ENCODE results near the gene TFDP2.

The TFDP2 gene

GRCh38 chr3:142175478-142175877 lies 26.1 kb upstream of the TFDP2 start:
- no peaks in the 10 kb centered on the region for H3K4me1 ChIP-seq (ENCODE audit: control insufficient read depth, low read length)
- no peak overlapping the region for H3K4me2 ChIP-seq (ENCODE audit: low read length)
- no peaks in the 10 kb centered on the region for H4K20me1 ChIP-seq (ENCODE audit: control insufficient read depth, insufficient read depth, low read depth, low read length)
- H3K4me3 ChIP-seq (ENCODE audit: low read length): no peak overlapping the region
- H3K27me3 ChIP-seq (ENCODE audit: control insufficient read depth, low read length): no peaks in the 10 kb centered on the region
- peaks cover 12% of the 10 kb centered on the region for H3K36me3 ChIP-seq (ENCODE audit: control insufficient read depth, low read length)
- no peaks in the 10 kb centered on the region for H3K9me3 ChIP-seq (ENCODE audit: control insufficient read depth, insufficient read depth, low read length)
- no peaks in the 10 kb centered on the region for H3K79me2 ChIP-seq (ENCODE audit: control insufficient read depth, low read length)
- 0 out of 2 replicates have a peak, but pooled peaks cover 2% of the 10 kb centered on the region for H3F3A ChIP-seq (ENCODE audit: control insufficient read depth, insufficient read depth)
- TF ChIP-seq EZH2phosphoT487 (IDR thresholded peaks at IDR 0.05; ENCODE audit: borderline replicate concordance, low read length): no peak
- no peak for TF ChIP-seq CTCF (IDR thresholded peaks at IDR 0.05; ENCODE audit: low read depth, low read length, poor library complexity, severe bottlenecking)
- H3K27ac ChIP-seq (ENCODE audit: low read depth, low read length): no peak overlapping the region
- H3K9me2 ChIP-seq (replicated peaks; ENCODE audit: control insufficient read depth, low read length): no peaks in the 10 kb centered on the region

DNA sequence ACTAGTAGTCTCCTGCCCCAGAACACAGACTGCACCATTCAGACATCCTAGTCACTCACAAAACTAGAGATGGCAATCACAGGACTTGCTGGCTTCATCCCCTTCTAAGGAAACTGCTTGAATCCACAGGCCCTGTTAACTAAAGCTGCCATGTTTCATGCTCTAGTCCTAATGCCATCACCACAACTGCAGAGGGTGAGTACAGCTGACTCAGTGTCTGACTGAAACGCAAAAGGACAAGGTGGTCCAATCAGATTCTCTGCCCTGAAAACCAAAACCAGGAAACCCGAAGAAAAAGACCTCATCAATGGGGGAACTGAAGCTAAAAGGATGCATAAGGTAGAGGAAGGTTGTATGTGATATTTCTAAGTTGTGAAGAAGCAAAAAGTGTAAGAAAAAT lies 25.2 kb upstream of the TFDP2 start:
- Histone ChIP-seq H3K27me3 (ENCODE audit: control insufficient read depth, low read length) (no peaks in the 10 kb centered on the region), H4K20me1 (ENCODE audit: control insufficient read depth, insufficient read depth, low read depth, low read length) (no peaks in the 10 kb centered on the region)
- TF ChIP-seq CTCF (IDR thresholded peaks at IDR 0.05; ENCODE audit: low read depth, low read length, poor library complexity, severe bottlenecking): no peak
- no peak for TF ChIP-seq EZH2phosphoT487 (IDR thresholded peaks at IDR 0.05; ENCODE audit: borderline replicate concordance, low read length)

GRCh38 chr3:142168514-142168913 lies 19.2 kb upstream of the TFDP2 start:
- TF ChIP-seq CTCF (IDR thresholded peaks at IDR 0.05; ENCODE audit: low read depth, low read length, poor library complexity, severe bottlenecking) (no peak), EZH2phosphoT487 (IDR thresholded peaks at IDR 0.05; ENCODE audit: borderline replicate concordance, low read length) (no peak)

More for the DNA sequence above, 25.2 kb upstream of the TFDP2 start:
- Histone ChIP-seq H3K9me2 (replicated peaks; ENCODE audit: control insufficient read depth, low read length) (no peaks in the 10 kb centered on the region), H3F3A (ENCODE audit: control insufficient read depth, insufficient read depth) (0 out of 2 replicates have a peak, but pooled peaks cover 2% of the 10 kb centered on the region), H3K36me3 (ENCODE audit: control insufficient read depth, low read length) (peaks cover 18% of the 10 kb centered on the region), H3K27ac (ENCODE audit: low read depth, low read length) (no peak overlapping the region), H3K9me3 (ENCODE audit: control insufficient read depth, insufficient read depth, low read length) (no peaks in the 10 kb centered on the region), H3K4me3 (ENCODE audit: low read length) (no peak overlapping the region), H3K4me2 (ENCODE audit: low read length) (no peak overlapping the region), H3K79me2 (ENCODE audit: control insufficient read depth, low read length) (no peaks in the 10 kb centered on the region), H3K4me1 (ENCODE audit: control insufficient read depth, low read length) (no peaks in the 10 kb centered on the region)

More at GRCh38 chr3:142168514-142168913, 19.2 kb upstream of the TFDP2 start:
- Histone ChIP-seq H3K9me2 (replicated peaks; ENCODE audit: control insufficient read depth, low read length) (no peaks in the 10 kb centered on the region), H3F3A (ENCODE audit: control insufficient read depth, insufficient read depth) (no peaks in the 10 kb centered on the region), H3K36me3 (ENCODE audit: control insufficient read depth, low read length) (peaks cover 19% of the 10 kb centered on the region), H3K4me3 (ENCODE audit: low read length) (no peak overlapping the region), H3K9me3 (ENCODE audit: control insufficient read depth, insufficient read depth, low read length) (no peaks in the 10 kb centered on the region), H3K4me1 (ENCODE audit: control insufficient read depth, low read length) (no peaks in the 10 kb centered on the region), H3K4me2 (ENCODE audit: low read length) (no peak overlapping the region), H4K20me1 (ENCODE audit: control insufficient read depth, insufficient read depth, low read depth, low read length) (no peaks in the 10 kb centered on the region), H3K79me2 (ENCODE audit: control insufficient read depth, low read length) (no peaks in the 10 kb centered on the region), H3K27me3 (ENCODE audit: control insufficient read depth, low read length) (no peaks in the 10 kb centered on the region), H3K27ac (ENCODE audit: low read depth, low read length) (no peak overlapping the region)

Data from DOHH2 (cell line).